Heart left ventricle (tissue), 13 donors: ENCODE results near the gene VCP.

ENCODE experiments used
- POLR2A ChIP-seq, 2 donors: fragments of 450-650 bp; IDR thresholded peaks; one replicate each; pipeline ENCODE4 v1.6.1; 2017; ENCODE audit warnings: antibody characterized with exemption in 2 of 2, mild to moderate bottlenecking in 2 of 2, moderate library complexity in 2 of 2
- TF ChIP-seq, protein P1 (sequence below), 12 donors: fragments of 200-600 bp; sonication (generic) in 4 of 12; IDR thresholded peaks; one replicate each; pipeline versions ENCODE4 v1.5.0 to v1.8.0; 2018 to 2022; ENCODE audit warnings: antibody characterized with exemption in 12 of 12, mild to moderate bottlenecking in 5 of 12
- donor health status: ischemic (EF 13 %, LVEDD 7.1; RV severe dilation, severe dysfunction).
- donor health status: DM: no; HTN: yes; CAD: no.
- donor health status: DM: no; HTN: no; CAD: no.
- donor health status: ischemic (EF 25% LVEDD 6.9; RV normal size, moderate dysfunction).
- donor health status: ischemic (EF 25% LVEDD 5.7; RV mildly dilated, moderate dysfunction).
- donor health status: ischemic (EF 35%, LVEDD 5.7; RV mildly dilated, moderate dysfunction).
- donor health status: nonischemic (EF 11% LVEDD 7.7; RV severe dilation, severe dysfunction).
- donor health status: DM: yes; HTN: yes; CAD: no.
- donor health status: PGD.
- donor health status: ischemic (EF 29% LVEDD 5.4; RV normal size, mild dysfunction).
- donor health status: nonischemic (EF 23%, LVEDD 6.1; RV moderate dilation, normal function).

- TF ChIP-seq, protein P1, sequence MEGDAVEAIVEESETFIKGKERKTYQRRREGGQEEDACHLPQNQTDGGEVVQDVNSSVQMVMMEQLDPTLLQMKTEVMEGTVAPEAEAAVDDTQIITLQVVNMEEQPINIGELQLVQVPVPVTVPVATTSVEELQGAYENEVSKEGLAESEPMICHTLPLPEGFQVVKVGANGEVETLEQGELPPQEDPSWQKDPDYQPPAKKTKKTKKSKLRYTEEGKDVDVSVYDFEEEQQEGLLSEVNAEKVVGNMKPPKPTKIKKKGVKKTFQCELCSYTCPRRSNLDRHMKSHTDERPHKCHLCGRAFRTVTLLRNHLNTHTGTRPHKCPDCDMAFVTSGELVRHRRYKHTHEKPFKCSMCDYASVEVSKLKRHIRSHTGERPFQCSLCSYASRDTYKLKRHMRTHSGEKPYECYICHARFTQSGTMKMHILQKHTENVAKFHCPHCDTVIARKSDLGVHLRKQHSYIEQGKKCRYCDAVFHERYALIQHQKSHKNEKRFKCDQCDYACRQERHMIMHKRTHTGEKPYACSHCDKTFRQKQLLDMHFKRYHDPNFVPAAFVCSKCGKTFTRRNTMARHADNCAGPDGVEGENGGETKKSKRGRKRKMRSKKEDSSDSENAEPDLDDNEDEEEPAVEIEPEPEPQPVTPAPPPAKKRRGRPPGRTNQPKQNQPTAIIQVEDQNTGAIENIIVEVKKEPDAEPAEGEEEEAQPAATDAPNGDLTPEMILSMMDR (IDR thresholded peaks at IDR 0.05): no peak
- TF ChIP-seq POLR2A (IDR thresholded peaks at IDR 0.05): no peak
These were observed 40.0 kb upstream of the VCP start for GRCh38 chr9:35112257-35113020.
